ENCODE results near the gene FAM228B.

Gene FAM228B

GRCh38 chr2:24203787-24204150, 80.5 kb downstream of the FAM228B start:
- DNase-seq (ENCODE audit: insufficient read length, low spot score) = no peak
- FAIRE-seq = no peak
- no peak for TF ChIP-seq CTCF (IDR thresholded peaks at IDR 0.05; ENCODE audit: insufficient read depth, missing control alignments)

- FAIRE-seq = no peak
- DNase-seq (ENCODE audit: insufficient read length, low spot score) = no peak
- no peak for TF ChIP-seq CTCF (IDR thresholded peaks at IDR 0.05; ENCODE audit: insufficient read depth, missing control alignments)
These were observed 81.2 kb downstream of the FAM228B start for GRCh38 chr2:24204505-24204904.

- no peak for DNase-seq (ENCODE audit: insufficient read length, low spot score)
- no peak for FAIRE-seq
- no peak for TF ChIP-seq CTCF (IDR thresholded peaks at IDR 0.05; ENCODE audit: insufficient read depth, missing control alignments)
These were observed 81.9 kb downstream of the FAM228B start for GRCh38 chr2:24205131-24205530.

- no peak for TF ChIP-seq CTCF (IDR thresholded peaks at IDR 0.05; ENCODE audit: insufficient read depth, missing control alignments)
- DNase-seq (ENCODE audit: insufficient read length, low spot score) = no peak
- no peak for FAIRE-seq
These were observed 83.0 kb downstream of the FAM228B start for GRCh38 chr2:24206242-24206641.

- FAIRE-seq (no peak), DNase-seq (ENCODE audit: insufficient read length, low spot score) (no peak)
- no peak for TF ChIP-seq CTCF (IDR thresholded peaks at IDR 0.05; ENCODE audit: insufficient read depth, missing control alignments)
These were observed 83.4 kb downstream of the FAM228B start for GRCh38 chr2:24206714-24207113.

GRCh38 chr2:24207359-24207758, 84.1 kb downstream of the FAM228B start:
- DNase-seq (ENCODE audit: insufficient read length, low spot score) (no peak), FAIRE-seq (no peak)
- TF ChIP-seq CTCF (IDR thresholded peaks at IDR 0.05; ENCODE audit: insufficient read depth, missing control alignments) = no peak

GRCh38 chr2:24208490-24208889, 85.2 kb downstream of the FAM228B start:
- DNase-seq (ENCODE audit: insufficient read length, low spot score) (no peak), FAIRE-seq (no peak)
- no peak for TF ChIP-seq CTCF (IDR thresholded peaks at IDR 0.05; ENCODE audit: insufficient read depth, missing control alignments)

Measured in D721Med (cell line).